B cell (primary cell): ENCODE results near the gene NOXA1. TPM values are rescaled to one million over a fixed set of nuclear protein-coding genes. Genes with fewer than 3 reads are reported as not detected.

Experiments
- ATAC-seq: fragments of 200-7000 bp; cut with Tn5 transposase; one replicate; pipeline ENCODE4 v1.10.0; 2021; ENCODE audit warnings: low read depth, mild to moderate bottlenecking, moderate number of reproducible peaks, moderate library complexity
- CTCF ChIA-PET: fragments of 350-600 bp; sonication (Branson Sonifier 250); formaldehyde crosslinking; loops from one replicate; lab custom pipeline; 2021; ENCODE audit warnings: antibody characterized with exemption, inconsistent platforms; lab: Charles Lee
- POLR2A ChIA-PET: fragments of 350-600 bp; sonication (Branson Sonifier 250); formaldehyde crosslinking; loops from one replicate; lab custom pipeline; 2021; ENCODE audit warnings: antibody characterized with exemption; lab: Charles Lee
- DNase-seq: peaks from one replicate; pipeline ENCODE4 v3.0.0; 2013
- H2AFZ ChIP-seq: 2 replicates; pipeline ENCODE4 v1.6.1; 2012; ENCODE audit warnings: mild to moderate bottlenecking, low read depth, low read length; ENCODE audit not compliant: insufficient read depth, poor library complexity, severe bottlenecking
- H3K27ac ChIP-seq, 2 donors: 1 replicate in 1 of 2; 2 replicates in 1 of 2; pipeline ENCODE4 v1.5.1; 2012 to 2013; ENCODE audit warnings: low read length in 2 of 2, mild to moderate bottlenecking in 2 of 2, moderate library complexity in 1 of 2
- H3K27me3 ChIP-seq, 4 experiments: fragments of 200-600 bp in 1 of 4; sonication (generic) in 1 of 4; replicated peaks in 1 of 4; 1 replicate in 2 of 4; 2 replicates in 2 of 4; pipeline versions ENCODE4 v1.6.1 to v1.7.0; 2013 to 2016; ENCODE audit warnings: low read length in 3 of 4, mild to moderate bottlenecking in 2 of 4, mixed read lengths in 1 of 4, moderate library complexity in 1 of 4; ENCODE audit not compliant: insufficient read depth in 4 of 4, control insufficient read depth in 3 of 4; ENCODE audit errors: control extremely low read depth in 1 of 4
- H3K36me3 ChIP-seq, 2 experiments: replicated peaks in 1 of 2; 1 replicate in 1 of 2; 2 replicates in 1 of 2; pipeline versions ENCODE4 v1.6.1 to v1.7.1; 2013; ENCODE audit warnings: low read length in 1 of 2; ENCODE audit not compliant: insufficient read depth in 2 of 2, control insufficient read depth in 1 of 2; ENCODE audit errors: control extremely low read depth in 1 of 2, extremely low read depth in 1 of 2
- H3K4me1 ChIP-seq, 2 donors: fragments of 200-600 bp in 1 of 2; sonication (generic) in 1 of 2; 1 replicate in 1 of 2; 2 replicates in 1 of 2; pipeline versions ENCODE4 v1.5.1 to v1.6.1; 2013 to 2017; ENCODE audit warnings: low read length in 2 of 2; ENCODE audit not compliant: control insufficient read depth in 2 of 2, insufficient read depth in 2 of 2
- H3K4me2 ChIP-seq: replicated peaks from 2 replicates; pipeline ENCODE3; 2012; ENCODE audit warnings: mild to moderate bottlenecking, low read depth, low read length; ENCODE audit not compliant: poor library complexity, severe bottlenecking
- H3K4me3 ChIP-seq, 5 experiments: fragments of 200-600 bp in 1 of 5; sonication (generic) in 1 of 5; 1 replicate in 3 of 5; 2 replicates in 2 of 5; pipeline versions ENCODE4 v1.5.1 to v1.7.0; 2011 to 2016; ENCODE audit warnings: low read length in 4 of 5, mild to moderate bottlenecking in 4 of 5, low read depth in 2 of 5, control low read depth in 1 of 5, moderate library complexity in 1 of 5; ENCODE audit not compliant: insufficient read depth in 1 of 5; ENCODE audit errors: control extremely low read depth in 1 of 5, extremely low read depth in 1 of 5
- H3K79me2 ChIP-seq: fragments of 200-600 bp; sonication (generic); one replicate; pipeline ENCODE4 v1.6.0; 2016; ENCODE audit warnings: low read length; ENCODE audit not compliant: control insufficient read depth, insufficient read depth
- H3K9ac ChIP-seq: fragments of 200-600 bp; sonication (generic); 2 replicates; pipeline ENCODE4 v1.6.1; 2017; ENCODE audit warnings: mild to moderate bottlenecking, low read length, moderate library complexity
- H3K9me3 ChIP-seq, 3 donors: one replicate each; pipeline versions ENCODE4 v1.6.1 to v1.7.1; 2013; ENCODE audit warnings: low read length in 2 of 3; ENCODE audit not compliant: control insufficient read depth in 2 of 3, insufficient read depth in 1 of 3; ENCODE audit errors: control extremely low read depth in 1 of 3
- H4K20me1 ChIP-seq: 2 replicates; pipeline ENCODE4 v1.6.0; 2012; ENCODE audit warnings: mild to moderate bottlenecking, low read length; ENCODE audit not compliant: insufficient read depth, control insufficient read depth, poor library complexity, severe bottlenecking
- H3K27ac Mint-ChIP-seq: one replicate; pipeline ENCODE4 v1.8.0; 2021; ENCODE audit warnings: mixed read lengths
- H3K27me3 Mint-ChIP-seq: one replicate; pipeline ENCODE4 v1.8.0; 2021; ENCODE audit warnings: mixed read lengths
- H3K4me1 Mint-ChIP-seq: one replicate; pipeline ENCODE4 v1.8.0; 2021; ENCODE audit warnings: mixed read lengths
- H3K4me3 Mint-ChIP-seq: one replicate; pipeline ENCODE4 v1.8.0; 2021; ENCODE audit warnings: mixed read lengths
- H3K9me3 Mint-ChIP-seq: one replicate; pipeline ENCODE4 v1.8.0; 2022; ENCODE audit warnings: mixed read lengths; ENCODE audit not compliant: insufficient read depth
- EZH2 ChIP-seq: IDR thresholded peaks from 2 replicates; pipeline ENCODE4 v1.6.1; 2012; ENCODE audit warnings: borderline replicate concordance, low read depth, mild to moderate bottlenecking, moderate library complexity, low read length; ENCODE audit not compliant: insufficient read depth, poor library complexity, severe bottlenecking
- WGBS: methylation state at CpG from one replicate; pipeline ENCODE4 v1.1.5; 2013; ENCODE audit warnings: missing lambda C conversion rate; ENCODE audit not compliant: insufficient coverage; 5-methylcytosine and 5-hydroxymethylcytosine counted together
- intact Hi-C: fragments of 100-400 bp; cut with micrococcal nuclease; formaldehyde crosslinking; loops from one replicate; pipeline ENCODE4 v1.10.0; 2022
- polyA plus RNA-seq: library from polyadenylated mRNA; depleted of rRNA; stranded (reverse); fragments of >200 nt; gene quantifications from 2 replicates; pipeline ENCODE4 v1.2.3, GENCODE V29; 2012
- total RNA-seq, 2 donors: library from RNA; stranded (reverse); fragments of 120-200 nt in 1 of 2; gene quantifications; 1 replicate in 1 of 2; 2 replicates in 1 of 2; pipeline versions ENCODE4 v1.2.3 to v1.2.4, GENCODE V29; 2013 to 2022
- TF ChIP-seq, protein P1 (sequence below): fragments of 200-600 bp; IDR thresholded peaks from one replicate; pipeline ENCODE4 v1.8.0; 2022; ENCODE audit warnings: antibody characterized with exemption, mild to moderate bottlenecking

Gene NOXA1
- total and polyA plus RNA-seq, 2 donors (not counting 1 experiment from before 2014, with no cell fraction given) = 5.7 to 7.7 TPM

DNA sequence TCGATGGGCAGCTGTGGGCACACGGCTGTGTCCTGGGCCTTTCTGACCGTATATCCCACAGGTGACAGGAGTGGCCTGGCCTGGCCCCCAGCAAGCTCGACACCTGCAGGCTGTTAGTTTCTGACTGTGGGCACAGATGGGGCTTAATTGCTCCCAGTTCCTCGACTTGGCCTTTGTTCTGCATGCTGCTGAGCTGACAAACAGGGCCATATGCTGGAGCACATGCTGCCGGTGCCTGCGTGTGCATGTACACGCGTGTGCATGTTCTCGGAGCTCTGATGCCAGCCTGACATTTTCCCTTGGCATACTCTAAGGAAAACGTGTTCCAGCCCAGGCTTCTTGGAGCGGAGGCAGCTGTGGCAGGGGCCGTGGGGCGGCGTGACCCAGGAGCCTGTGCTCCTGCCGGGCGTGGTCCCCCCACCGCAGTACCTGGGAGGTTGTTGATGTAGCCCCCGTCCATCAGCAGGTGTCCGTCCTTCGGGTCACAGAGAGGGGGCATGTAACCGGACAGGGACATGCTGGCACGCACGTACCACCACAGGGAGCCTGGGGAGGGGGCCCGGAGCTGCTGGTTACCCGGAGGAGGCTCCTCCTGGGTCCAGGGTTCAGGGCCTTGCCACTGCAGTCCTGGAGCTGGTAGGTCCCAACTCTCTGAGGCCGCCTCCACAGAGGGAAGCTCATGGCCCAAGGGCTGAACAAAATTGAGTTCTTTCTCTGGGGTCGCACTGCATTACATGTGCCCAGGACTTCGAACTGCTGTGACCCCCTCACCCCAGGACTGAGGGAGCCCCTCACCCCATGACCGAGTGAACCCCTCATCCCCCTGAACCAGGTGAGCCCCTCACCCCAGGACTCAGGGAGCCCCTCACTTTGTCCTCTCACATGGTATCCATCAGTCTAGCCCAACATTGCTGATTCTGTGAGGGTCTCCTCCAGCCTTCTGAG is 40.1 kb downstream of the NOXA1 start:
- TF ChIP-seq, protein P1, sequence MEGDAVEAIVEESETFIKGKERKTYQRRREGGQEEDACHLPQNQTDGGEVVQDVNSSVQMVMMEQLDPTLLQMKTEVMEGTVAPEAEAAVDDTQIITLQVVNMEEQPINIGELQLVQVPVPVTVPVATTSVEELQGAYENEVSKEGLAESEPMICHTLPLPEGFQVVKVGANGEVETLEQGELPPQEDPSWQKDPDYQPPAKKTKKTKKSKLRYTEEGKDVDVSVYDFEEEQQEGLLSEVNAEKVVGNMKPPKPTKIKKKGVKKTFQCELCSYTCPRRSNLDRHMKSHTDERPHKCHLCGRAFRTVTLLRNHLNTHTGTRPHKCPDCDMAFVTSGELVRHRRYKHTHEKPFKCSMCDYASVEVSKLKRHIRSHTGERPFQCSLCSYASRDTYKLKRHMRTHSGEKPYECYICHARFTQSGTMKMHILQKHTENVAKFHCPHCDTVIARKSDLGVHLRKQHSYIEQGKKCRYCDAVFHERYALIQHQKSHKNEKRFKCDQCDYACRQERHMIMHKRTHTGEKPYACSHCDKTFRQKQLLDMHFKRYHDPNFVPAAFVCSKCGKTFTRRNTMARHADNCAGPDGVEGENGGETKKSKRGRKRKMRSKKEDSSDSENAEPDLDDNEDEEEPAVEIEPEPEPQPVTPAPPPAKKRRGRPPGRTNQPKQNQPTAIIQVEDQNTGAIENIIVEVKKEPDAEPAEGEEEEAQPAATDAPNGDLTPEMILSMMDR = no peak
- no peak for TF ChIP-seq EZH2
- Histone ChIP-seq H3K79me2 (peaks cover 6% of the 10 kb centered on the region), H3K36me3 (no peaks in the 10 kb centered on the region), H2AFZ (no peak overlapping the region), H3K9ac (no peak overlapping the region), H3K27ac (no peak overlapping the region), H3K4me2 (peak overlapping the region; percentile 99), H3K4me1 (peaks cover 34 to 39% of the 10 kb centered on the region in 2 donors), H4K20me1 (peaks cover 4% of the 10 kb centered on the region), H3K27me3 (no peaks in the 10 kb centered on the region), H3K4me3 (no peak overlapping the region), H3K9me3 (peaks cover 0 to 4% (median 0%) of the 10 kb centered on the region in 3 donors)
- H3K4me3 Mint-ChIP-seq = peak overlapping the region; percentile 44
- WGBS = 87% methylated on average over 29 of the region's 30 CpGs
- H3K4me1 Mint-ChIP-seq = peaks cover 17% of the 10 kb centered on the region
- ATAC-seq (no peak), DNase-seq (no peak)
- peak overlapping the region; percentile 53 for H3K27ac Mint-ChIP-seq
- H3K9me3 Mint-ChIP-seq = no peaks in the 10 kb centered on the region
- H3K27me3 Mint-ChIP-seq = no peaks in the 10 kb centered on the region
- CTCF ChIA-PET = interaction anchor here (1.1 kb wide), 1 partner anchor 65 kb away, joined by 3 read pairs; no protein-coding TSS in a partner anchor
- POLR2A ChIA-PET = no interaction called here
- intact Hi-C loops = no loop called here

DNA sequence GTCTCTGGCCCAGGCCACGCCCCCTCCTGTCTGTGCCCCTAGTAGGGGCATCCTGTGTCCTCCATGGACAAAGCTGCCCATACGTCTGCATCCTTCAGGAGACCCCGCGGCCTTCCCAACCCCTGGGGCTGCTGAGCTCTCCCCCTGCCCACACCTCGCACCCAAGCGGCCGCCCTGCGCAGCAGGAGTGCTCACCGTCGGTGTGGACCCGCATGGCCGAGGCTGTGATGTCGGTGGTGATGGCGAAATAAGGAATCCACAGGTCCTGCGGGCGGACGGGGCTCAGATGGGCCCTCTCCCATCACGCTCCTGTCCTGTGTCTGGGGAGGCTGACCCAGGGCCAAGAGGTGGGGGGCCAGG is 40.7 kb downstream of the NOXA1 start:
- Mint-ChIP-seq H3K4me1 (peaks cover 17% of the 10 kb centered on the region), H3K9me3 (no peaks in the 10 kb centered on the region), H3K27me3 (no peaks in the 10 kb centered on the region), H3K4me3 (no peak overlapping the region), H3K27ac (no peak overlapping the region)
- H3K27me3 ChIP-seq = no peaks in the 10 kb centered on the region
- intact Hi-C loops = no loop called here
- H3K9ac ChIP-seq = no peak overlapping the region
- peaks cover 30 to 34% of the 10 kb centered on the region in 2 donors for H3K4me1 ChIP-seq
- POLR2A ChIA-PET = no interaction called here
- no peak for TF ChIP-seq EZH2
- TF ChIP-seq, protein P1 = no peak
- H2AFZ ChIP-seq = no peak overlapping the region
- no peaks in the 10 kb centered on the region for H3K36me3 ChIP-seq
- CTCF ChIA-PET = interaction anchor here (1.1 kb wide), 1 partner anchor 64 kb away, joined by 3 read pairs; no protein-coding TSS in a partner anchor
- no peak for ATAC-seq
- no peaks in the 10 kb centered on the region for H4K20me1 ChIP-seq
- no peak for DNase-seq
- H3K4me2 ChIP-seq = no peak overlapping the region
- 99% methylated on average over 18 of the region's 18 CpGs for WGBS
- no peak overlapping the region for H3K27ac ChIP-seq
- H3K79me2 ChIP-seq = peaks cover 6% of the 10 kb centered on the region
- H3K4me3 ChIP-seq = no peak overlapping the region
- peaks cover 0 to 4% (median 0%) of the 10 kb centered on the region in 3 donors for H3K9me3 ChIP-seq
